MCF 10A (cell line): Measurements from ENCODE around the gene LTO1. TPM values are rescaled to one million over a fixed set of nuclear protein-coding genes. Genes with fewer than 3 reads are reported as not detected.

Source experiments
- BruUV-seq: library from RNA; stranded (reverse); fragments of 400-500 nt; replicated peaks from 2 replicates; lab custom pipeline; 2021; lab: Mats Ljungman, UMichigan
- CTCF ChIA-PET: fragments of 300-600 bp; sonication (Branson Sonifier 250); formaldehyde crosslinking; extraction: SDS; loops from one replicate; lab custom pipeline; 2021; ENCODE audit warnings: antibody characterized with exemption, inconsistent platforms; lab: Yijun Ruan, JAX
- POLR2A ChIA-PET: fragments of 300-600, 350-650 bp; sonication (Branson Sonifier 250); formaldehyde crosslinking; extraction: SDS; loops from one replicate; lab custom pipeline; 2020; ENCODE audit warnings: antibody characterized with exemption, inconsistent platforms; lab: Yijun Ruan, JAX
- DNase-seq: peaks from one replicate; pipeline ENCODE4 v3.0.0-alpha.2; 2018; ENCODE audit not compliant: unreplicated experiment
- H3K27ac Mint-ChIP-seq: one replicate; pipeline ENCODE4 v1.8.0; 2022; ENCODE audit warnings: mild to moderate bottlenecking, low read depth, mixed read lengths; ENCODE audit not compliant: unreplicated experiment
- H3K27me3 Mint-ChIP-seq: one replicate; pipeline ENCODE4 v1.8.0; 2022; ENCODE audit warnings: mixed read lengths; ENCODE audit not compliant: insufficient read depth, unreplicated experiment
- H3K36me3 Mint-ChIP-seq: one replicate; pipeline ENCODE4 v1.8.0; 2022; ENCODE audit warnings: mild to moderate bottlenecking, moderate library complexity, mixed read lengths; ENCODE audit not compliant: insufficient read depth, unreplicated experiment
- H3K4me1 Mint-ChIP-seq: one replicate; pipeline ENCODE4 v1.8.0; 2022; ENCODE audit warnings: mixed read lengths; ENCODE audit not compliant: insufficient read depth, unreplicated experiment
- H3K4me3 Mint-ChIP-seq: one replicate; pipeline ENCODE4 v1.8.0; 2022; ENCODE audit warnings: mild to moderate bottlenecking, moderate library complexity, mixed read lengths; ENCODE audit not compliant: unreplicated experiment
- H3K9me3 Mint-ChIP-seq: one replicate; pipeline ENCODE4 v1.8.0; 2022; ENCODE audit warnings: mixed read lengths; ENCODE audit not compliant: unreplicated experiment
- intact Hi-C: fragments of 100-400 bp; cut with micrococcal nuclease; formaldehyde crosslinking; loops from 2 replicates; pipeline ENCODE4 v1.14.1; 2022
- total RNA-seq: library from RNA; stranded (reverse); gene quantifications from 2 replicates; pipeline ENCODE4 v1.2.3, GENCODE V29; 2022
- TF ChIP-seq, protein P1 (sequence below): fragments of 200-600 bp; IDR thresholded peaks from one replicate; pipeline ENCODE4 v1.8.0; 2022; ENCODE audit warnings: antibody characterized with exemption, mild to moderate bottlenecking; ENCODE audit not compliant: unreplicated experiment

LTO1 gene
- total RNA-seq, 1 experiment from 2014 or later, result 34.2 TPM

DNA sequence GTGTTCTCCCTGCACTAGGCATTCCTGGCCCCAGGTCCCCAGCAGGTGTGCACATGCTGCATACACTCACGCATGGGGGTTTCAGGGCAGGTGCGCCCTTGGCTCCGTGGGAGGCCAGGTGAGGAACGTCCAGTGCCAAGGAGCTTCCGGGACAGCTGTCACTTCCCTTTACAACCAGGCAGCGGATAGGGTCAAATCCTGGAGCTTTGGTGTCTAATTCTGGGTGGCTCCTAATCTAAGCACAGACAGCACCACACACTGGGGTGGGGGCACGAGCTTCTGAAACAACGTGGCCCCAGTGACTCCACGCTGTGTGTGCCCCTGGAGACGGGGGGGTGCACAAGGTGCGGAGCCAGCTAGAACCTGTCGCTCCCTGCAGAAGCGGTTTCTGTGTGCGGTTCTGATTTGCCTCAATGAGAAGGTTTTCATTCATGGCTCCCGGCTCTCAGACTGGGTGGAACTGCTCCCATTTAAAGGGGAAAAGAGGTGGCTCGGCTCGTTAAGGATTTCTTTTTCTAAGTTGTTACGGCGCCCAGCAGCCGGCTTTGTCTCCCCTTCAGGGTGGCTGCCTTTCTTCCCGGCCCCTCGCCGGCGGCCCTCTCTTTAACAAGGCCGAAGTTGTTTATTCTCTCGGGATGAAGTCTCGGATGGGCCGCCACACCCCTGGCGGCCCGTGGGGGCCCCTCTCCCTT is 29.2 kb downstream of the LTO1 start:
- TF ChIP-seq, protein P1, sequence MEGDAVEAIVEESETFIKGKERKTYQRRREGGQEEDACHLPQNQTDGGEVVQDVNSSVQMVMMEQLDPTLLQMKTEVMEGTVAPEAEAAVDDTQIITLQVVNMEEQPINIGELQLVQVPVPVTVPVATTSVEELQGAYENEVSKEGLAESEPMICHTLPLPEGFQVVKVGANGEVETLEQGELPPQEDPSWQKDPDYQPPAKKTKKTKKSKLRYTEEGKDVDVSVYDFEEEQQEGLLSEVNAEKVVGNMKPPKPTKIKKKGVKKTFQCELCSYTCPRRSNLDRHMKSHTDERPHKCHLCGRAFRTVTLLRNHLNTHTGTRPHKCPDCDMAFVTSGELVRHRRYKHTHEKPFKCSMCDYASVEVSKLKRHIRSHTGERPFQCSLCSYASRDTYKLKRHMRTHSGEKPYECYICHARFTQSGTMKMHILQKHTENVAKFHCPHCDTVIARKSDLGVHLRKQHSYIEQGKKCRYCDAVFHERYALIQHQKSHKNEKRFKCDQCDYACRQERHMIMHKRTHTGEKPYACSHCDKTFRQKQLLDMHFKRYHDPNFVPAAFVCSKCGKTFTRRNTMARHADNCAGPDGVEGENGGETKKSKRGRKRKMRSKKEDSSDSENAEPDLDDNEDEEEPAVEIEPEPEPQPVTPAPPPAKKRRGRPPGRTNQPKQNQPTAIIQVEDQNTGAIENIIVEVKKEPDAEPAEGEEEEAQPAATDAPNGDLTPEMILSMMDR, result no peak
- Mint-ChIP-seq H3K36me3 (peaks cover 64% of the 10 kb centered on the region), H3K4me3 (no peak overlapping the region), H3K9me3 (no peaks in the 10 kb centered on the region), H3K27ac (no peak overlapping the region), H3K4me1 (peaks cover 8% of the 10 kb centered on the region), H3K27me3 (no peaks in the 10 kb centered on the region)
- POLR2A ChIA-PET, result interaction anchor here (0.8 to 1.3 kb wide), 2 partner anchors 25 to 541 kb away, joined by 3 to 6 read pairs; no protein-coding TSS in a partner anchor
- DNase-seq, result no peak
- CTCF ChIA-PET, result interaction anchor here (0.6 to 4.4 kb wide), 5 partner anchors 9 to 546 kb away, joined by 3 to 87 read pairs (median 23); no protein-coding TSS in a partner anchor
- BruUV-seq, result no TSS peak
- intact Hi-C loops, result no loop called here

DNA sequence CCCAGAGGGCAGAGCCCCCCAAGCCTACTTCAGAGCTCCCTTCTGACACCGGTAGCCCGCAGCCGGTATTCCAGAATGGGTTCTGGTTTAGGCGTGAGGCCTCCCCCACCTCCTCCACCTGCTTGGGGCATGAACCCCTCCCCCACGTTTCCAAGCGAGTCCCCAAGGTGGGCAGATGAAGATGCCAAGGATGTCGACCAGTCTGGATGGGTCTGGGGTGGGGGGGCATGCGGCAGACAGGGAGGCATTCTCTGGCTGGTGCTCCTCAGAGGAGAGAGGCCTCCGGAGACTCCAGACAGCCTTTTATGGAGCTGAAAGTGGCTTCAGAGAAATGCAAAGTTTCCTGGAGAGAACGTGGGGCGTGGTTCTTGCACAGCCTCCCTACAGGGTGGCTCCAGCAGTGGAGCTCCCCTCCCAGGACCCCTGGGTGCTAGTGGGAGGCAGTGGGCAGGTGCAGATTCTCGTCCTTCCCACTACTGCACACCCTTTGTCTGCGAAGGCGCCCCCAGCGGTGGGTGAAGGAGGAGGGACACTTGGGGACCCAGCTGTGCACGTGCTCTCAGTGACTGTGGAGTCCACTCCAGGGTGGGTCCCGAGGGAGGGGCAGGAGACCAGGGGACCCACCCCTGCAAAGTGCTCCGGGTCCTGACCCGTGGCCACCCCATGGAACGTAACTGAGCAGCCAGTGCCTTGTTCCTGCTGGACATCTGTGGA is 30.0 kb downstream of the LTO1 start:
- H3K4me1 Mint-ChIP-seq, result peaks cover 8% of the 10 kb centered on the region
- H3K9me3 Mint-ChIP-seq, result no peaks in the 10 kb centered on the region
- CTCF ChIA-PET, result interaction anchor here (0.6 to 4.4 kb wide), 11 partner anchors 8 to 754 kb away, joined by 3 to 87 read pairs (median 3); no protein-coding TSS in a partner anchor
- H3K27me3 Mint-ChIP-seq, result no peaks in the 10 kb centered on the region
- DNase-seq, result no peak
- no peak overlapping the region for H3K4me3 Mint-ChIP-seq
- H3K27ac Mint-ChIP-seq, result no peak overlapping the region
- POLR2A ChIA-PET, result interaction anchor here (1.0 to 1.4 kb wide), 4 partner anchors 10 to 542 kb away, joined by 3 to 6 read pairs (median 4); no protein-coding TSS in a partner anchor
- H3K36me3 Mint-ChIP-seq, result peaks cover 62% of the 10 kb centered on the region
- TF ChIP-seq, protein P1, result no peak
- intact Hi-C loops, result loop anchor here (5.0 kb wide), 1 partner anchor 1388 kb away; no protein-coding TSS in a partner anchor
- no TSS peak for BruUV-seq

DNA sequence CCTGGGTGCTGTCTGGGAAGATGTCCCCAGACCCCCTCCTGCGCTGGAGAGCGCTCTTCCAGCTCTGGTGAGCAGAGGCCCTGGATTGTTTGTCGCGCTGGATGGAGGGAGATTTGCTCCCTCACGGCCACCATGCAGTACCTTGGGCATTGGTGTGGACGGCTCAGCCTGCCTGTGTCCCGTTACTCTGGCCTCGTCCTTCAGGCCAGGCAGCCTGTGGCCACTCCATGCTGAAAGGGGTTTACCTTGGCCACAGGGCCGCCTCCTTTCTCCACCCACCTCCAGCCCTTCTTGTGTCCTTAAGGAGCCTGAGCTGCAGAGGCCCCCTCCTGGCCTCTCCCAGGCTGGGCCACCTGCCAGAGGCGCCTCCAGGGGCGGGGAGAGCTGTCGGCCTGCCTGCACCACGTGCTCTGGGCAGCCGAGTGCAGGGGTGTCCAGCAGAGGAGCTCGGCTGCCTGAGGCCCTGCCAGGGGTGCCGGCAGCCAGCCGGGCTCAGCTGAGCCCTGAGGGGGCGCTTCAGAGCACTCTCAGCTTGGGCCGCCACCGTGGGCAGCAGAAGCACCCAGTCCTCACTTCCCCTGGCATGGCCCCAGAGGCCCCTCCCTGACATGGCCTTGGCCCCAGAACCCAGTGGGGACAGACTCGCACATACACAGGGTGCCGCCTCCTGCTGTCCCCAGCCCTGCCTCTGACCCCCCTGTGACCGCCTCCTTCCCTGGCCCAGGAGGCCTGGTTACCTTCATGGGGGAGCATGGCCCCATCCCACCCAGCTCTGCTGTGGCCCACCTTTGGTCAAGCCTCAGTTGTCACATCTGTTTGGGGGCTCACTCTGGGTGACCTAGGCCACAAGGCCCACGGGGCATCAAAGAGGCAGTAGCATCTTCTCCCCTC is 30.8 kb downstream of the LTO1 start:
- DNase-seq, result peak; percentile 80
- Mint-ChIP-seq H3K27me3 (no peaks in the 10 kb centered on the region), H3K4me1 (peaks cover 8% of the 10 kb centered on the region), H3K36me3 (peaks cover 58% of the 10 kb centered on the region), H3K9me3 (no peaks in the 10 kb centered on the region), H3K27ac (no peak overlapping the region), H3K4me3 (peak overlapping the region; percentile 98)
- TF ChIP-seq, protein P1, result no peak
- CTCF ChIA-PET, result interaction anchor here (0.6 to 4.4 kb wide), 27 partner anchors 9 to 998 kb away, joined by 3 to 87 read pairs (median 4); no protein-coding TSS in a partner anchor
- POLR2A ChIA-PET, result interaction anchor here (0.6 to 3.4 kb wide), 13 partner anchors 11 to 1031 kb away, joined by 3 to 32 read pairs (median 3); partner anchors contain the start of gene TPCN2
- no TSS peak for BruUV-seq
- intact Hi-C loops, result loop anchor here (5.0 kb wide), 1 partner anchor 1387 kb away; no protein-coding TSS in a partner anchor
